ENCODE measurements around the gene VSX2.

DNA sequence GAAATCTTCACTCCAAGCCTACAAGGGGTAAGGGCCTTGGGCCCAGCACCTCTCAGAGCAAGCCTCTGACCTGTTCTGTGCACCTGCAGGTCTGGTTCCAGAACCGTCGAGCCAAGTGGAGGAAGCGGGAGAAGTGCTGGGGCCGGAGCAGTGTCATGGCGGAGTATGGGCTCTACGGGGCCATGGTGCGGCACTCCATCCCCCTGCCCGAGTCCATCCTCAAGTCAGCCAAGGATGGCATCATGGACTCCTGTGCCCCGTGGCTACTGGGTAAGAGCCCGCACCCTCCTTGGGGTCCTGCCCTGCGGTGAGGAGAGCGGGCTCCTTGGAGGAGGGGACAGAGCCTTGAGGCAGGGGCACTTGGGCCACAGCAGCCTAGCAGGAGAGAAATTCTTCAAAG is 20.3 kb downstream of the VSX2 start:
- TF ChIP-seq POLR2AphosphoS2 (IDR thresholded peaks at IDR 0.05; ENCODE audit: low read depth, low read length): no peak
- no peak for TF ChIP-seq CHD4 (IDR thresholded peaks at IDR 0.05; ENCODE audit: borderline replicate concordance, low read length)
- no peak for TF ChIP-seq ESRRA (CRISPR knock-in tag; IDR thresholded peaks at IDR 0.05; ENCODE audit: low read depth)
- no peak for TF ChIP-seq POLR2AphosphoS5 (IDR thresholded peaks at IDR 0.05; ENCODE audit: low read depth, low read length)
- no peak for TF ChIP-seq SALL2 (CRISPR knock-in tag; IDR thresholded peaks at IDR 0.05)
- no peak for TF ChIP-seq STAG1 (CRISPR knock-in tag; IDR thresholded peaks at IDR 0.05)
- TF ChIP-seq ZNF484 (CRISPR knock-in tag; IDR thresholded peaks at IDR 0.05; ENCODE audit: borderline replicate concordance, low read depth): no peak
- TF ChIP-seq ZFX (CRISPR knock-in tag; IDR thresholded peaks at IDR 0.05; ENCODE audit: low read depth): no peak
- no peak for TF ChIP-seq PAX8 (CRISPR knock-in tag; IDR thresholded peaks at IDR 0.05; ENCODE audit: borderline replicate concordance)

Data from HepG2 (cell line).